ENCODE data around the gene NRG2.

The NRG2 gene

GRCh38 chr5:139900546-139901250 is 142.4 kb downstream of the NRG2 start:
- no peak for DNase-seq

DNA sequence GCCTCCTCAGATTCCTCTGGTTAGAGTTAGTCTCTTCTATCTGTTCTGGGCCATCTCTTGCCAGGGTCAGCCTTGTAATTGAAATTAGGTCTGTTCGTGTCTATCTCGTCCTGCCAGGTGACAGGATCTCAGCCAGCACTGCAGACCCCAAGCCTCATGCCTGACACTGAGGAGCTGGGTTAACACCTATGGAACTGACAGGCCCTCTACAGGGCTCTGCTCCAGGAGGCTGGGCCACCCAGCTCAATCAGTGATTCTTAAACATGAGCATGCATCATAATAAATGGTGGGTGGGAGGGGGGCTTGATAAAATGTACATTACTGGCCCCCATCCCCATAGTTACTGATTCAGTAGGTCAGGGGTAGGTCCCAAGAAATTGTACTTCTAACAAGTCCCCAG is 144.1 kb downstream of the NRG2 start:
- no peak for DNase-seq

- no peak for DNase-seq
These were observed 145.1 kb downstream of the NRG2 start for GRCh38 chr5:139897982-139898381.

DNA sequence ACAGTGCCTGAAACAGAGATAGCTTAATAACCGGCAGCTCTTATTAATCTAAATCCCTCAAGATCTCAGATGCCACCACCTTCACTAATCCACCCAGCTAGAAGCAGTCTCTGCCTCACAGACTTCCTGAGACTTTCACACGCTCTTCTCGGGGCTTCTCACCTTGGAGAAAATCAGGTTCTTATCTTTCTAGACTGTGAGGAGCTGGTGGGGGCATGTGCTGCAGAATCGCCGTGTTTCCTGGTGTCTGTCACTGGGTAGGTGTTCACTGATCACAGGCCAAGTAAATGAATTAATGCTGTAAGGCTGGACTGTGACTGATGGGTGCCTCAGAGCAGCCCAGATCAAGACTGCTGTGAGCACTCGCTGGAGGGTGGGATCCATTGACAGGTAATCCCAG is 145.8 kb downstream of the NRG2 start:
- no peak for DNase-seq

GRCh38 chr5:139896718-139897117 is 146.4 kb downstream of the NRG2 start:
- no peak for DNase-seq

GRCh38 chr5:139895647-139896046 is 147.5 kb downstream of the NRG2 start:
- no peak for DNase-seq

GRCh38 chr5:139895046-139895445 is 148.1 kb downstream of the NRG2 start:
- DNase-seq, result no peak

- no peak for DNase-seq
These were observed 149.2 kb downstream of the NRG2 start for GRCh38 chr5:139893873-139894272.

DNA sequence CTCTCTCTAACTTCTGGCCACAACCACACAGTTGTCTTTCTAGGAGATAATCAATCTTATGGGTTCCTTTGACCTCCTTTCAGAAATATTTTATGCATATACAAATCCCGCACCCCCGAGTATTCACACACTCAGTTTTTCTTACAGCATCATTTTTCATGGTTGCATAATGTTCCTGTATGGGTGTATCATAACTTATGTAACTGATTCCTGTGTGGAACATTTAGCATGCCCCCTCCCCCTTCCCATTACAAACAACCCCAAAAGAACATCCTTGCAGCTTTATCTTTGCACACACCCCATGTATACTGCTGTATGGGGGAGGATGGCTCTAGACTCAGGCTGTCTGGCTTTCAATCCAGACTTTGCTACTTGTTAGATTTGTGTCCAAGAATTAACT is 153.7 kb downstream of the NRG2 start:
- DNase-seq, result no peak

DNA sequence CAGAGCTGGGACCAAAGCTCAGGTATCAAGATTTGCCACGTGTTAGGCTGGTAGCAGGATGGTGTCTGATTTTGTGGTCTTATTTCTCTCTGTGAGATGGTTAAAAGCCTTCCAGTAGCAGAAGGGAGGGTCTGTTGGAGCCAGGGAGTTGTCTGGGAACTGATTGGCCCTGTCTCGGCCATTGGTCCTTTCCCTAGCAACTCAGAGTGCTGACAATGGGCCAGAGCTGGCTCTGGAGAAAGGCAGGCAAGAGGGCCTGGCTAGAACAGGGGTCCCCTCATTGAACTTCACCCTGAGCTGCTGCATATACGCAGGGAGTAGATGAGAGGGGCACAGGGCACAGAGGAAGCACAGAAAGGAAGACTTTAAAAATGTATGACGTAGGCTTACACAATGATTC is 154.7 kb downstream of the NRG2 start:
- DNase-seq, result no peak

DNA sequence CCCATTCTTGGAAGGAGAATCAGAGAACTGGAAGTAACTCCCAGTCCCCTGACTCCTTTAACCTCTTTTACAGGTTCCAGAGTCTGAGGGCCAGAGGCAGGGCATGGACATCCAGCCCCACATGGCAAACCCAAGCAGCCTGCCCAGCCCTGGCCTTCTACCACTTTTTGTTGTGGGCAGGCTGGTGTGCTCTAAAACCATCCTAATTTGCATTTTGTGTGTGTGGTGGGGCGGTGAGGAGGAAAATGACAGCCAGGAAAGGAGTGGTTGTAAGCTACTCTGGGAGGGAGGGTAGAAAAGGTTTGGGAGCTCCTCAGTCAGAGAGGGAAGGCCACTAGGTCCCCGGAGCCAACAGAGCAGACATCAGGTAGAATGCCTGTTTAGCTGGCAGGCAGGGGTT is 156.9 kb downstream of the NRG2 start:
- no peak for DNase-seq

GRCh38 chr5:139885857-139886208 is 157.3 kb downstream of the NRG2 start:
- DNase-seq, result no peak

DNA sequence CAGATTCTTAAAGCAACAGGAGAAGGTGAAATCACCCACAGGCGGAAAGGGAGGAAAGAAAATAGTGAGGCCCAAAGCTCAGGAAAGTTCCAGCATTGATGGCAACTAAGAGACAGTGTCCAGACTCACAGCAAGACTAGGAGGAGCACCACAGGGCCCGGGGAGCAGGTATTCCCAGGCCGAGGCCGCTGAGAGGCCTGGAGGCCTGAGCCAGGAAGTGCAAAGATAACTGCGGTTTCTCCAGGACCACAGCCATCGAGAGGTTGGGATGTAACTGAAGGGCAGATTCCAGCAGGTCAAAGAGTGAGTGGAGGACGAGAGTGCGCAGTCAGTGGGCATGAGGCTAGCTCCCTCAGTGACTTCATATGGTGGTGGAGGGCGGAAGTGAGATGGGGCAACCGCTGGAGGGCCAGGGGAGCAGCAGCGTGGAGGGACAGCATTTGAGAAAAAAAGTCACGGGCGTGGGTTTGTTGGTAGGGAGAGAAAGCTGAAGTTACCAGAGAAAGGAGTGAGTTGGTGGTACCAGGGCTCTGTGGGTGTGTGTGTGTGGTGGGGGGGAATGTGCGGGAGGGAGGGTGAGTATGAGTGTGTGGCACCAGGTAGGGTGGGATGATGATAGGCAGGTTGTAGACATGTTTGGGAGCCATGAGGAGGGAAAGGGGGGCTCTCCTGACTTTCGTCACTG is 157.8 kb downstream of the NRG2 start:
- DNase-seq, result no peak

DNA sequence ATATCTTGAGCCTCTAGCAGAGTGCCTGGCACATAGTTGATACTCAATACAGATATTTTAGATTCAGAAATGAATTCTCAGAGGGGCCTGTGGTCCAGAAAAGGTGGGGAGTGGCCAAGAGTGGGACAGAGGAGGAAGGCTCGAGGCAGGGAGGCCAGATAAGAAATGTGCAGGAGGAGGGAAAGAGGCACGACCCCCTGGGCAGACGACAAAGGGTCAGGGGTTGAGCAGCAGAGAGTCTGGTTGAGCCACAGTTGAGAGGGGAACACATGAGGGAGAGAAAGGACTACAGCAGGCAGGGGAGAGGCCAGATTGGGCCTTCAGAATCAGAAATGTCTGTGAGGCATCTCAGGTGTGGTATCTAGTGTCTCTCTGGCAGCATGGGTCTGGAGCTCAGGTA is 158.4 kb downstream of the NRG2 start:
- DNase-seq, result no peak

GRCh38 chr5:139884144-139884543 is 159.0 kb downstream of the NRG2 start:
- no peak for DNase-seq

GRCh38 chr5:139882961-139883539 is 160.0 kb downstream of the NRG2 start:
- DNase-seq, result no peak

- no peak for DNase-seq
These were observed 160.8 kb downstream of the NRG2 start for GRCh38 chr5:139882316-139882715.

GRCh38 chr5:139881143-139881733 is 161.9 kb downstream of the NRG2 start:
- DNase-seq, result no peak

DNA sequence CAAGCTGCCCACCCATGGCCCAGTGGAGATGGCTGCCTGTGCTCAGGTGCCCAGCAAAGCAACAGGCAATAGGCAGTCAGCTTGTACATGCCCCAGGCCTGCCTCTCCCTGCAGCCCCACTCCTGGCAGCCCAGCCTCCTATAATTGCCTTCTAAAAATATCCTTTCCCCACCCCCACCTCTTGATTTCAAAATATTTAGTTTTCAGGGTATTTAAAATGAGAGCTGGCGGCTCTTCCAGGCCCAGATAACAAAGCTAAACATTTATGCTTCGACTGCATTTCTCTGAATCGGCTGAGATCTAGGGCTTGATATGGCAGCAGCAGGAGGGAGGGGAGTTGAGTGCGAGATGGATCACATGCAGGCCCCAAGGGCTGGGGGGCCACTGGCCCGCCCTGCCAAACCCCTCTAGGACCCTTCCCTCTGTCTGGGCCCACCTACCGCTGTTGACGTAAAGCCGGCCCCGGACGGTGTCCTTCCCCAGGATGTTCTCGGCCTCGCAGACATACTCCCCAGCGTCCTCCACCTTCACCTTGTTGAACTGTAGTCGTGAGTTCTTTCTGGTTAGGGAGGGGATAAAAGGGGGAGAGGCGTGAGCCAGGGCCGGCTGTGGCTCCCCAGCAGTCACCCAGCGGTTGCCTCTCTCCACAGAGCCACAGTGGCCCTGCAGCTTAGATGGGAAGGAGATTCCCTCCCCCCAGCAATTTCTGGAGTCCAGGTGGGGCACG is 162.5 kb downstream of the NRG2 start:
- no peak for DNase-seq

GRCh38 chr5:139878093-139878492 is 165.0 kb downstream of the NRG2 start:
- no peak for DNase-seq

DNA sequence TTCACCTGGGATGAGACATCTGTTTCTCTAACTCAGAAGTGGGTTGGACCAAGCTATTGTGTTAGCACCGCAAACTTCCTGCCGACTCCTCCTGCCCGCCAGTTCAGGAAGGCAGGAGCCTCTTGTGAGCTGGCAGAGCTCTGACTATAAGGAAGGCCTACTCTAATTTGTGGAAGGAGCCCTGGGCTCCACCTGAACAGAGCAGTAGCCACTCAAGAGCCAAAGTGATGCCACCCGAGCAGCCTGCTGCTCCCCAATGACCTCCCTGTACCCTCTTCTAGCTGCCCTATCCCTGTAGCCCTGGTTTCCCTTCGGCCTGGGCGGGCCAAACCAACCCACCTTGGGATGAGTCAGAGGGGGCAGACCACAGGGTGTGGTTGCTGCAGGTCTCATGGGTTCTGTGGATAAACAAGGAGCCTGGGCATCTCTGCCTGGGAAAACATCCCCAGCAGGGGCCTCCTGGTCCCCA is 165.9 kb downstream of the NRG2 start:
- no peak for DNase-seq

DNA sequence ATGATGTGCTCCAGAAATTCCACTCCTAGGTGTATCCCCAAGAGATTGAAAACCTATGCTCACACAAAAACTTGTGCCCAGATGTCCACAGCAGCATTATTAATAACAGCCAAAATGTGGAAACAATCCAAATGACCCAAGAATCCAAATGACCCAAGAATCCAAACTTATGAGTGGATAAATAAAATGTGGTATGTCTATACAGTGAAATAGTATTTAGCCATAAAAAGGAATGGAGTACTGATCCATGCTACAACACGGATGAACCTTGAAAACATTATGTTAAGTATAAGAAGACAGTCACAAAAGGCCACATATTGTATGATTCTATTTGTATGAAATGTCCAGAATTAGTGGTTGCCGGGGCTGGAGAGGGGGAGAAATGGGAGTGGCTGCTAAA is 167.1 kb downstream of the NRG2 start:
- DNase-seq, result no peak
